Ishikawa (cell line): Measurements from ENCODE around the gene LBX2.

Source experiments
- CEBPB ChIP-seq: IDR thresholded peaks from 2 replicates; pipeline ENCODE4 v1.6.1; 2012
- CREB1 ChIP-seq: IDR thresholded peaks from 2 replicates; pipeline ENCODE4 v1.6.1; 2012; ENCODE audit warnings: low read depth
- EGR1 ChIP-seq: IDR thresholded peaks from 2 replicates; pipeline ENCODE4 v1.6.1; 2012
- EP300 ChIP-seq: IDR thresholded peaks from 2 replicates; pipeline ENCODE4 v1.6.1; 2012; ENCODE audit warnings: borderline replicate concordance
- FOXM1 ChIP-seq: IDR thresholded peaks from 2 replicates; pipeline ENCODE4 v1.6.1; 2012; ENCODE audit warnings: low read depth, borderline replicate concordance
- NFIC ChIP-seq: IDR thresholded peaks from 2 replicates; pipeline ENCODE4 v1.6.1; 2012
- RAD21 ChIP-seq: IDR thresholded peaks from 2 replicates; pipeline ENCODE4 v1.6.1; 2012; ENCODE audit warnings: low read depth
- TAF1 ChIP-seq: IDR thresholded peaks from 2 replicates; pipeline ENCODE4 v1.6.1; 2012; ENCODE audit warnings: low read depth, mild to moderate bottlenecking
- TCF12 ChIP-seq: IDR thresholded peaks from 2 replicates; pipeline ENCODE4 v1.6.1; 2012; ENCODE audit warnings: low read depth
- TEAD4 ChIP-seq: IDR thresholded peaks from 2 replicates; pipeline ENCODE4 v1.6.1; 2012
- YY1 ChIP-seq: IDR thresholded peaks from 2 replicates; pipeline ENCODE4 v1.6.1; 2012; ENCODE audit warnings: low read depth
- ZBTB7A ChIP-seq: IDR thresholded peaks from 2 replicates; pipeline ENCODE4 v1.6.1; 2012; ENCODE audit warnings: low read depth
- TF ChIP-seq, protein P1 (sequence below): IDR thresholded peaks from 2 replicates; pipeline ENCODE4 v1.6.1; 2012
- TF ChIP-seq, protein P2 (sequence below): IDR thresholded peaks from 2 replicates; pipeline ENCODE4 v1.6.1; 2012
- TF ChIP-seq, protein P3 (sequence below): IDR thresholded peaks from 2 replicates; pipeline ENCODE4 v1.6.1; 2012; ENCODE audit warnings: low read depth, mild to moderate bottlenecking

Gene LBX2

DNA sequence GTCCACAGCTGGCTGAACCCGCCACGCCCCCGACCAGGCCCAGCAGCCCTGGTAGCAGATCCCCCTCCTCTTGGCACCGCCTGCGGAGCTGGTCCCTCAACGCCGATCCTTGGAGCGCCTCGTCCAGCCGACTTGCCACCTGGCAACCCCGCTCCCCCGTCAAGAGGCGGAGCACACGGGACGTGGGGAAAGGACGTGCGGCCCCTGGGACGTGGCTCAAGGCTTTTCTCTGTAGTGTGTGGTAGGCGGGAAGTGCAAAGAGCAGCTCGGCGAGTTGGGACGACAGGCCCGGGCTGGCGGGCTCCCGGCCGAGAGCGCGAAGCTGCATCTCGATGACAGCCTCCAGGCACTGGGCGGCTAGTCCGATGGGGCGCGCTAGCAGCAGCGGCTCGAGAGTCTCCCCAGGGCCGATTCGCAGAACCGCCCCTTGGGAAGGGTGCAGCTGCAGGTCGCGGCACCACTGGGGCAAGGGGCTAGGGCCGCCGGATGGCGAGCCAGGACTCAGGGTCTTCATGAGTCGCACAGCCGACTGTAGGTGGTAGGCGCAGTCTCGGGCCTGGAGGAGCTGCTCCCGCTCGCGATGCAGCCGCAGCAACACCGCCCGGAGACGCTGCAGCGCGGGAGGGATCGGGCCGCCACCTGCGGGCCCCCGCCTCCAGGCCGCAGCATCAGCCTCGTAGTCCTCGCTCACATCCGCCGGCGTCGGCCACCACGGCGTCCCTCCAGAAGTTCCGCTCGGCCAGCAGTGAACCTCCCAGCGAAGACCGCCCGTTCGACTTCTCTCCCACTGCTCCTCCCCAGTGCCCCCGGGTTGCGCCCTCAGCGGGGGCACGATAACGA is 17.2 kb downstream of the LBX2 start:
- TF ChIP-seq CREB1 (no peak), EGR1 (no peak), RAD21 (no peak), TCF12 (no peak; the same call in 1 of the 2 replicates), ZBTB7A (no peak)
- TF ChIP-seq, protein P1, sequence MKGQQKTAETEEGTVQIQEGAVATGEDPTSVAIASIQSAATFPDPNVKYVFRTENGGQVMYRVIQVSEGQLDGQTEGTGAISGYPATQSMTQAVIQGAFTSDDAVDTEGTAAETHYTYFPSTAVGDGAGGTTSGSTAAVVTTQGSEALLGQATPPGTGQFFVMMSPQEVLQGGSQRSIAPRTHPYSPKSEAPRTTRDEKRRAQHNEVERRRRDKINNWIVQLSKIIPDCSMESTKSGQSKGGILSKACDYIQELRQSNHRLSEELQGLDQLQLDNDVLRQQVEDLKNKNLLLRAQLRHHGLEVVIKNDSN = no peak
- TF ChIP-seq, protein P2, sequence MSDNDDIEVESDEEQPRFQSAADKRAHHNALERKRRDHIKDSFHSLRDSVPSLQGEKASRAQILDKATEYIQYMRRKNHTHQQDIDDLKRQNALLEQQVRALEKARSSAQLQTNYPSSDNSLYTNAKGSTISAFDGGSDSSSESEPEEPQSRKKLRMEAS = 0 out of 2 replicates have a peak, but pooled peaks have one; percentile 19
- TF ChIP-seq, protein P3, sequence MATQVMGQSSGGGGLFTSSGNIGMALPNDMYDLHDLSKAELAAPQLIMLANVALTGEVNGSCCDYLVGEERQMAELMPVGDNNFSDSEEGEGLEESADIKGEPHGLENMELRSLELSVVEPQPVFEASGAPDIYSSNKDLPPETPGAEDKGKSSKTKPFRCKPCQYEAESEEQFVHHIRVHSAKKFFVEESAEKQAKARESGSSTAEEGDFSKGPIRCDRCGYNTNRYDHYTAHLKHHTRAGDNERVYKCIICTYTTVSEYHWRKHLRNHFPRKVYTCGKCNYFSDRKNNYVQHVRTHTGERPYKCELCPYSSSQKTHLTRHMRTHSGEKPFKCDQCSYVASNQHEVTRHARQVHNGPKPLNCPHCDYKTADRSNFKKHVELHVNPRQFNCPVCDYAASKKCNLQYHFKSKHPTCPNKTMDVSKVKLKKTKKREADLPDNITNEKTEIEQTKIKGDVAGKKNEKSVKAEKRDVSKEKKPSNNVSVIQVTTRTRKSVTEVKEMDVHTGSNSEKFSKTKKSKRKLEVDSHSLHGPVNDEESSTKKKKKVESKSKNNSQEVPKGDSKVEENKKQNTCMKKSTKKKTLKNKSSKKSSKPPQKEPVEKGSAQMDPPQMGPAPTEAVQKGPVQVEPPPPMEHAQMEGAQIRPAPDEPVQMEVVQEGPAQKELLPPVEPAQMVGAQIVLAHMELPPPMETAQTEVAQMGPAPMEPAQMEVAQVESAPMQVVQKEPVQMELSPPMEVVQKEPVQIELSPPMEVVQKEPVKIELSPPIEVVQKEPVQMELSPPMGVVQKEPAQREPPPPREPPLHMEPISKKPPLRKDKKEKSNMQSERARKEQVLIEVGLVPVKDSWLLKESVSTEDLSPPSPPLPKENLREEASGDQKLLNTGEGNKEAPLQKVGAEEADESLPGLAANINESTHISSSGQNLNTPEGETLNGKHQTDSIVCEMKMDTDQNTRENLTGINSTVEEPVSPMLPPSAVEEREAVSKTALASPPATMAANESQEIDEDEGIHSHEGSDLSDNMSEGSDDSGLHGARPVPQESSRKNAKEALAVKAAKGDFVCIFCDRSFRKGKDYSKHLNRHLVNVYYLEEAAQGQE = no peak

DNA sequence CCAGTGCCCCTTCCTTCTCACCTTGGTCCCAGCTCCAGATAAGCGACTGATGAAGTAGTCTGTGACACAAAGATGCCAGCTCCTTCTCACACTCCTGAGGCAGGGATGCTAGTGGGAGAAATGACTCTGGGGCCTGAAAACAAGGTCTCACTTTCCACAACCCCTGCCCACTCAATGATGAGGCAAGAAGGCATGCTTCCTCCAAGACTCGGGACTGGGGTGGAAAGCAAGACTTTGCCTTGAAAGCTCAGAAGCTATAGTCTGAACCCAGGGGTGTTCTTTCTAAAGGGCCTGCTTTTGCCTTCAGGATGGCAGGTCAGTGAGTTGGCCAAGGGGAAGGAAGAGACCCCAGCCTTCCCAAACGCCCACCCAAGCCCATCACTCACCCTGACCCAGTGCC is 18.0 kb downstream of the LBX2 start:
- TF ChIP-seq ZBTB7A (no peak), TEAD4 (no peak), FOXM1 (no peak), RAD21 (no peak), EGR1 (no peak), CEBPB (no peak), NFIC (no peak), CREB1 (no peak), TCF12 (no peak), EP300 (no peak), TAF1 (no peak), YY1 (no peak)
- TF ChIP-seq, protein P1 = no peak
- TF ChIP-seq, protein P3 = no peak
- TF ChIP-seq, protein P2 = no peak

DNA sequence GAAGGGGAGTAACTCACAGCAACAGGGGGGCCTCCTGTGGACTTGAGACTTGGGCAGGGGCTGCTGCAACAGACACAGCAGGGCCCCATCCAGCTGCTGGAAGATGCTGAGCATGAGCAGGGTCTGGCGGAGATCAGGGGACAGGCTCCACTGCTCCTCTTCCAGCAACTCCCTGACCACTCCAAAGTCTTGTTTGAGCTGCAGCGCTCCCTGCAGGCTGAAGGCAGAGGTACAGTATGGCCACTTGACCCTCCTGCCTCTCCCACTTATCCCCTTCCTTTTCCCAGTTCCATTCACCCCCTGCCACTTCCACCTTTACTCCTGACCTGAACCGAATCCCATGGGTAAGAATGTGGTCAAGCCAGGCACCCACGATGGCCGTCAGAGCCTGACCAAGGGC is 24.5 kb downstream of the LBX2 start:
- TF ChIP-seq FOXM1 (no peak), CEBPB (no peak), CREB1 (no peak), TAF1 (no peak), ZBTB7A (no peak)

DNA sequence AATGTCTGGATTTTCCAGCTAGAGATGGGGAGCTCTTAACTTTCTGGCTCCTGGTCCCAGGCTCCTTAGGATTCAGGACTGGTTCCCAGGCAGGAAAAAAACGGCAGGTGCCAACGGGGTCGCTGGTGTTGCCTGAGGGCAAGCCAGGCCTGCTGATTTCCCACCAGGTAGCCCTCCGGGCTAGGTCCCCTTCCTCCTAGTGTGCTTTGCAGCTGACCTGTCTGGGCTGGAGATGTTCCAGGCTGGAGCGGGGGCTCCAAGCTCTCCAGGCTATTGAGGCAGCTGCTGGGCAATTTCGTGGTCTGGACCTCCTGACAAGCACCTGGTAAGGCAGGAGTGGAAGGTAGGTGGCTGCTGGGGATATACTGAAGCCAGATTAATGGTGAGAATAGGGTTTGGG is 24.9 kb downstream of the LBX2 start:
- TF ChIP-seq RAD21 = no peak

DNA sequence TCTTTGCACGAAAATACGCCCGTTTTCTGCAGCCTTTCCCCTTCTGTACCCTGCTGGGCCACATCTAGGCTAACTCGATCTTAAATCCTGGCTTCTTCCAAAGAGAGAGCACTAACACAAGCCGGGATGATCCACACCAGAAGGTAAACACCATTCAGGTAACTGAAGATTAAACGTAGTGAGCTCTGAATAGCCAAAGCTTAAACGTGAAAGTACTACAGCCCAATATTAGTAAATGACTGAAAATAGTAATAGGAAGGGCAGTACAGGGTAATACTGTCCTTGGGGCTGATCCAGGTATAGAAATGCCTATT is 26.5 kb downstream of the LBX2 start:
- TF ChIP-seq YY1 (no peak), NFIC (no peak)
- TF ChIP-seq, protein P1 = no peak

DNA sequence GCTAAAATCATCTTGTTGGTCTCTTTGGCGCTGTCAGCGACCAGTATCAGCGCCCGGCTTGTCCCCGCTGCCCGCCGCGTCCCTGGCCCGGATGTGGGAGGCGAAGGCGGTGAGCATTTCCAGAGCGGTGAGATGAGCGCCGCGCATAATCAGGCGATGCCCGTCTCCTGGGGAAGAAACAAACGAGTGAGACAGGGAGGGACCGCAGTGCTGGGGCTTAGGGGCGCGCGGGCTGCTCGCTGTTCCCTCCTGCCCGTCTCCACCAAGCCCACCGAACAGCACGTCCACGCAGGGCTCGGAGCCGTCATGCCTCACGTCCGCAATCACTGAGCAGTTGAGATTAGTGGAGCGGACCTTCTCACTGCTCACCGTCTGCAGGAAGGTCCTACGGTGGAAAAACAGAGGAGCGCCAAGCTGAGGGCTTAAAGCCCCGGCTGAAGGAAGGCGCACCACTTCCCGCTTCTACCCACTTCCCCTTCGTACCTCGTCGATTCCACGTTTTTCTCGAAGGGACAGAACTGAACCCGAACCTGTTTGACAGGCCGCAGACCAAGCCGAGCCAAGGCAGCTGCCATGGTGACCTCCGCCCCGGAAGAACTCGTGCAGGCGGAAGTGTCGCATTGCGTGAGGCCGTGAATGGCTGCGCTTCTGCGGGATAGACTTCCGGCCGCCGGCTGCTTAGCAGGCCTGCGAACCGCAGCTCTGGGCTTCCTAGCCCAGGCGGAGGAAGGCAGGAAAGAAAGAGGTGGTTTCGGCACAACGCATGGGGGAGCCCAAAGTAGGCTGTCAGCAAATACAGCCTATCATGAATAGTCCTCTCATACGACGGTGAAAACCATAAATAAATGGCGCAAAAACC is 27.1 kb downstream of the LBX2 start, which contains the start of gene MRPL53:
Gene MRPL53 (minus strand): TSS at position 595 of the 859 bp plus-strand sequence. CDS start 20 bp downstream, at position 575.
- TF ChIP-seq TCF12 (peak; percentile 78), CEBPB (peak; percentile 24; the same call in 1 of the 2 replicates), ZBTB7A (no peak), EGR1 (peak; percentile 61), NFIC (peak; percentile 53), YY1 (peak; percentile 97), FOXM1 (no peak; the same call in 1 of the 2 replicates), RAD21 (no peak), TEAD4 (peak; percentile 54), EP300 (peak; percentile 44; the same call in 1 of the 2 replicates), TAF1 (peak; percentile 86), CREB1 (peak; percentile 81)
- TF ChIP-seq, protein P2 = peak; percentile 91
- TF ChIP-seq, protein P1 = no peak; the same call in 1 of the 2 replicates
- TF ChIP-seq, protein P3 = no peak
